HG02588 (cell line): Measurements from ENCODE around the gene SLC35G6.
"Not testable (repeated sequence)": the region's sequence is repeated elsewhere in the genome, so short reads cannot be mapped to it uniquely, and the experiment has no call there.

Experiments used
- ATAC-seq: cut with Tn5 transposase; IDR thresholded peaks from one replicate; pipeline ENCODE4 v1.9.1; 2021; ENCODE audit warnings: mild to moderate bottlenecking, moderate library complexity; ENCODE audit not compliant: unreplicated experiment

The SLC35G6 gene

DNA sequence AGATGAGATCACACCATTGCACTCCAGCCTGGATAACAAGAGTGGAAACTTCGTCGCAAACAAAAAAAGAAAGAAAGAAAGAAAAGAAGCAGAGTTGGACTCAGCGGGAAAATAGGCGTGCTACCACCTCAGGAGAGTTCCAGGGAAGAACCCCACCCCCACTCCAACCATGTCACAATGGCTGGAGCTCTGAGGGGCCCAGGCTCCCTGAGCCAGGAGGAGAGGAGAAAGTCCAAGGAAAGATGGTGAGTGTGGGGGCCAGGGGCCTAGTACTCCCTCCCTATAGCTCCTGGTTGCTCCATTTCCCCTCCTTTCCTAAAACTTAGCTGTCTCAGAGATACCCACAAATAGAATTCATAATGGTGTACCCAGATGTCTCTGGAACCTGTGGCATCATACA, at the start of gene SLC35G6:
Gene SLC35G6, plus strand, starts transcription at position 172 of the 400 bp plus-strand sequence. Its CDS starts 71 bp downstream, at position 243.
- ATAC-seq, result not testable (repeated sequence)

DNA sequence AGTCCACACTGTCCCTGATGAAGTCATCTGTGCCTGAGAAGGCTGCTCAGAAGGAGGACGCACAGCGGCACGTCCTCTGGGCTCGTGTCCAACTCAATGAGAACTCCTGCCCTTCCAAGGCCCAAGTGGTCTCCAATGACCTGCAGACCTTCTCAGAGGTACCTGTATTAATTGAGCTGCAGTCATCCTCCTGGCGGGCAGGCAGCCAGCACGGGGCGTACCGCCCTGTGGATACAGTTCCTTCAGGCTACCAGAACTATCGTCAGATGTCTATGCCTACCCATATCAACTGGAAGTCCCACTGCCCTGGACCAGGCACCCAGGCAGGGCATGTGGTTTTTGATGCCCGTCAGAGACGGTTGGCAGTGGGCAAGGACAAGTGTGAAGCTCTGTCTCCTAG, 49.0 kb upstream of the SLC35G6 start:
- no peak for ATAC-seq

DNA sequence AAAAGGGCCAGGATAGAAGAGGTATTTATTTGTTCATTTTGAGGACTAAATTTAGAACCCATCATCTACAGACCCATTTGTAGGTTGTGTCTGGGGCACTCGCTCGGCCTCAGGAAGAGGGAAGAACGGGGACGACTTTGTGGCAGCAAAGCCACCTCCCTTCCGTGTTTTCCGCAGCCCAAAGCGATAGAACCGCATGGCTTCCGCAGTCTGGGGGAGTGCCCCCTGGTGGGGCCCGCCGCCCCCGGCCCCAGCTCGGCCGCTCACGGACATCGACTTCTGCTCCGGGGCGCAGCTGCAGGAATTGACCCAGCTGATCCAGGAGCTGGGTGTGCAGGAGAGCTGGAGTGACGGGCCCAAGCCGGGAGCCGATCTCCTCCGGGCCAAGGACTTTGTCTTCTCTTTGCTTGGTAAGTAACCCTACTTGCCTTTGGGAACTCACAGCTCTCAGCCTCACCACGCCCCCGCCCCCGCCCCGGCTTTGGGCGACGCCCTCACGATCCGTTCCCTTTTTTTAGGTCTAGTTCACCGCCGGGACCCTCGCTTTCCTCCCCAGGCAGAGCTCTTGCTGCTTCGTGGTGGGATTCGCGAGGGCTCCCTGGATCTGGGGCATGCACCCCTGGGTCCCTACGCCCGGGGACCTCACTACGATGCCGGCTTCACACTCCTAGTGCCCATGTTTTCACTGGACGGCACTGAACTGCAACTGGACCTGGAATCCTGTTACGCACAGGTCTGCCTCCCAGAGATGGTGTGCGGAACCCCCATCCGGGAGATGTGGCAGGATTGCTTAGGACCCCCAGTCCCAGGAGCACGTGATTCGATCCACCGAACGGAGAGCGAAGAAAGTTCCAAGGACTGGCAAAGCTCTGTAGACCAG, 45.3 kb upstream of the SLC35G6 start:
- peak; percentile 17 for ATAC-seq

DNA sequence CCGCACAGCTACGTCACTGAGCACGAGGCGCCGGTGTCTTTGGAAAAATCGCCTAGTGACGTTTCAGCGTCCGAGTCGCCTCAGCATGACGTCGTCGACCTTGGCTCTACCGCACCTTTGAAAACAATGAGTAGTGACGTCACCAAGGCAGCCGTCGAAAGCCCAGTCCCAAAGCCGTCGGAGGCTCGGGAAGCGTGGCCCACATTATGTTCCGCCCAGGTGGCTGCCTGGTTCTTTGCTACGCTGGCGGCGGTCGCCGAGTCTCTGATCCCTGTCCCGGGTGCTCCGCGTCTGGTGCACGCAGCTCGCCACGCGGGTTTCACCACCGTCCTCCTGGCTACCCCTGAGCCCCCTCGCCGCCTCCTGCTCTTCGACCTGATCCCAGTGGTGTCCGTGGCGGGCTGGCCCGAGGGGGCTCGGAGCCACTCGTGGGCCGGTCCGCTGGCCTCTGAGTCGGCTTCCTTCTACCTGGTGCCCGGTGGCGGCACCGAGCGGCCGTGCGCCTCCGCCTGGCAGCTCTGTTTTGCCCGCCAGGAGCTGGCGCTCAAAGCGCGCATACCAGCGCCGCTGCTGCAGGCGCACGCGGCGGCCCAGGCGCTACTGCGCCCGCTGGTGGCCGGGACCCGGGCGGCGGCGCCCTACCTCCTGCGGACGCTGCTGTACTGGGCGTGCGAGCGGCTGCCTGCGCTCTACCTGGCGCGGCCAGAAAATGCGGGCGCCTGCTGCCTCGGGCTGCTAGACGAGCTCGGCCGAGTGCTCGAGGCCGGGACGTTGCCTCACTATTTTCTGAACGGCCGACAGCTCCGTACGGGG, 44.5 kb upstream of the SLC35G6 start:
- no peak for ATAC-seq

DNA sequence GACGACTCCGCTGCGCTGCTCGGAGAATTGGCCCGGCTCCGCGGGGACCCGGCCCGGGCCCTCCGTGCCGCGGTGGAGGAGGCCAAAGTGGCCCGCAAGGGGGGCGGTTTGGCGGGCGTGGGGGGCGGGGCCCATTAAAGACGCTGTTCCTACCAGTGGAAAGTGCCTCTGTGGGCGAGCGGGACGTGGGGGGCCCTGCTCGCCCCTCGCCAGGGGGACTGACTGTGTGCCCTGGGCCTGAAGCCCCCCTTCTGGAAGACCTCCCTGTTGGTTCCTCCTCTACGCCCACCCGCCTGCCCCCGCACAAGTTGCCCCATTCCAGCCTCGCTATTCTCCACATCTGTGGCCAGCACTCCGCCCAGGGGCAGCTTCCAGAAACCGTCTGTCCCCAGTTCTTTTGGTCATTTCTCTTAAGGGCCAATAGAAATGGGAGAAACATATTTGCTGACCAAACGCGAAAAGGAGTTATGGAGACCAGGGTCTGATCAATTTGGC, 43.8 kb upstream of the SLC35G6 start:
- no peak for ATAC-seq

DNA sequence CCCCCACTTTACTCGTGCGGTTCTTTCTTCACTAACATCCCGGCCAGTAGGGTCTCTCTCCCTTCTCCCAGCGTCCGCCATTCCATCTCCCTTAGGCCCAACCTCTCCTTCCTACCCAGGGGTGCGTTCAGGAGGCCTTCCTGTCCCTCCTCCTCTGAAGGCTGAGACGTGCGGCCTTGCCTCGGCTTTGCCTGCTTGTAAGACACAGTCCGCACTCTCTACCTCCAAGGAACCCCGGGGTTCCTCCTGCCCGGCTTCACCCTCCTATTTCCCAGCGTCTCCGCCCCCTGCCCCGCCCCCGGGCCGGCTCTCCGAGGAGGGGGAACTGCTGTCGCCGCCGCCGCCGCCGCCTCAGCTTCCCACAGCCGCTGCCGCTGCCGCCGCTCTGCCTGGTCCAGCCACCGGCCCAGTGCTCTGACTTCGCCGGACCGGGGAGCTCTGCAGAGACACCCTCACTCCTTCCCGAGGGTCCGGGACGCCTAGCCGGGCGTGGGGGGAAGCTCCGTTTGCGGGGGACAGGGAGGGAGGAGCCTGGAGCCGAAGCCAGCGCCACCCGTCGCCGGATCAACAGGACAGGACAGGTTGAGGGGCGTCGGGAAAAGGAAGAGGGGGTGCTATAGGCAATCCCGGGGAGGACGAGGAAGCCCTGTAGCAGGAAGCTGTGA, 43.2 kb upstream of the SLC35G6 start:
- ATAC-seq, result no peak

DNA sequence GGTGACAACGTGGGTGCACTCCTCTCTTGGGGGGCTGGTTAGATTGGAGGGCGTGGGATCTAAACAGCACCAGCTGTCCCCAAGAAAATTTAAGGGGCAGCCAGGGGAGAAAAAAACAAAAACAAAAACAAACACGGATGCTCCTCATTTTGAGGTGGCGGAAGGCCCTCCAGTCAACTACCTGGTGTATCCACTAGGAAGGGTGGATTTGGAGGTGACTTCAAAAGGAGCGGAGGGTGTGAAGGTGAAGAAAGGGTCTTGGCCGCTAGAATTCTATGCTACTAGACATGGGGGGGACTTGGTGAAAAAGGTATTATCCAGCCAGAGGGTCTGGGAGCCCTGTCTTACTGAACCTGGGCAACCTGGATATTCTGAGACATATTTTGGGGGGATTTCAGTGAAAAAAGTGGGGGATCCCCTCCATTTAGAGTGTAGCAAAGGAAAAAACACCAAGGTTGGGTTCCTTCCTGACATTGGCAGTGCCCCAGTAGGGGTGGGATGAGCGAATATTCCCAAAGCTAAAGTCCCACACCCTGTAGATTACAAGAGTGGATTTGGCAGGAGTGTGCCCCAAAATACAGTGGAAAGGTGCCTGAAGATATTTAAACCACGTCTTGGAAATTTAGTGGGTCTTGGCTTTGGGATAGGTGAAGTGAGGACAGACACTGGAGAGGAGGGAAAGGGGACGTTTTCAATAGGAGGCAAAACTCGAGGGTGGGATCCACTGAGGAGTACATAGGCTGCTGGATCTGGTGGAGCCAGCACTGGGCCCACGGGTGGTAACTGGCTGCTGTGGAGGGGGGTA, 42.4 kb upstream of the SLC35G6 start:
- ATAC-seq, result no peak

DNA sequence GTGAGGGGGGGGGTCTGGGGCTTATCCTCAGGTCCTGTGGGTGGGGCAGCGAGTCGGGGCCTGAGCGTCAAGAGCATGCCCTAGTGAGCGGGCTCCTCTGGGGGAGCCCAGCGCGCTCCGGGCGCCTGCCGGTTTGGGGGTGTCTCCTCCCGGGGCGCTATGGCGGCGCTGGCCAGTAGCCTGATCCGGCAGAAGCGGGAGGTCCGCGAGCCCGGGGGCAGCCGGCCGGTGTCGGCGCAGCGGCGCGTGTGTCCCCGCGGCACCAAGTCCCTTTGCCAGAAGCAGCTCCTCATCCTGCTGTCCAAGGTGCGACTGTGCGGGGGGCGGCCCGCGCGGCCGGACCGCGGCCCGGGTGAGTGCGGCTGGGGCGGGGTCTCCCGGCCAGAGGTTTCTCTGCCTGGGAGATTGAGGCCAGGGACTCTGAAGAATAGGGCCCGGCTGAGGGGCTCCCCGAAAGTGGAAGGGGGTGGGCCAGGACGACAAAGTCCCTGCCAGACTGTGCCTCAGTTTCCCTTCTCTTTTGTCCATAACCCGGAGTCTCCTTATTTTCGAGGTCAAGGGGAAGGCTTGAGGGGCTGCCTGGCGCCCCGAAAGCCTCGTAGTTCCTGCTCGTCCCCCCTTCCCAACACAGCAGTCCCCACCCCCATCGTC, 41.7 kb upstream of the SLC35G6 start, which contains the start of gene FGF11:
Gene FGF11, plus strand, starts transcription at position 51 of the 651 bp plus-strand sequence. Its CDS starts 109 bp downstream, at position 160.
- ATAC-seq, result no peak

DNA sequence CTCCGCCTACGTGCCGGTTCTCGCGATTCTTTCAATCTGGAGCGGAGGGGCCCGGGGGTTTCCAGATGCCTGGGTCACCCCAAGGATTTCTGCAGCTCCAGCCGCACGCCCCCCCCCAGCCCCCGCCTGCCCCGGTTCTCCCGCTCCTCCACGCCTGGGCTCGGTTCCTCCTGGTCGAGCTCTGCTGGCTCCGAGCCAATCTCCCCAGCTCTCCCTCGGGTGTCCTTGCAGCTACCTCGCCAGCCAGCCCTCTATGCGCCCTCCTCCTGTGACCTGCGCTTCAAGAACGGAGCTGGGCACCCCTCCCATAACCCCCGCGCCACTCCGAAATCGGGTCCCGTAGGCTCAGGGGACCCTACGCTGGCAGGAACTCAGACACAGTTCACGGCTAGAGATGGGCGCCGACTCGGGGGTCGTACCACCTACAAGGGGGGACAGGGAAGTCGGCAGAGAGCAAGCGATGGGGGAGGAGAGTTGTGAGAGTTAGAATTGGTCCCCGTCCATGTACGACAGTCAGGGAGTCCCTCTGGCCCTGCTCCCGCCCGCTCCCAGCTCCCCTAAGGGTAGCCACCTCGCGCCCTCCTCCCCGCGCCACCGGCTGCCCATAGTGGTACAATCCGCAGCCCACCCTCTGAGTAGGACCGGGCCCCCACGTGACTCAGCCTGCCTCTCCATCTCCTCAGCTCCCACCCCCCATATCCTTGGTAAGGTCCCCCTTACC, 41.0 kb upstream of the SLC35G6 start:
- no peak for ATAC-seq

DNA sequence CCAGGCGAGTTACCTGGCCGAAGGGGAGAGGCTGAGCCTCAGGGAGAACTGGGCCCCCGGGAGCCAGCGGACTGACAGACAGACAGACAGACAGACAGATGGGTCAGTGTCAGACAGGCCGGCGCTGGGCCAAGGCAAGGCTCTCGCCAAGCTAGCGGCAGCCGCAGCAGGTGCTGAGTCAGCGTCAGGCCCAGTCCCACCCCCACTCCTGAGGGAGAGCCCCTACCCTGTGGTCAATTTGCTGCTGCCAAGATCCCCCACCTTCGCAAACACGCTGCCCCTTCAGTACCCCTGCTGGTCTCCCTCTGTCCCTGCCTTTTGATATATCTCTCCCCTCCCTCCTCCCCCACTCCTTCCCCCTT, 40.4 kb upstream of the SLC35G6 start:
- no peak for ATAC-seq

DNA sequence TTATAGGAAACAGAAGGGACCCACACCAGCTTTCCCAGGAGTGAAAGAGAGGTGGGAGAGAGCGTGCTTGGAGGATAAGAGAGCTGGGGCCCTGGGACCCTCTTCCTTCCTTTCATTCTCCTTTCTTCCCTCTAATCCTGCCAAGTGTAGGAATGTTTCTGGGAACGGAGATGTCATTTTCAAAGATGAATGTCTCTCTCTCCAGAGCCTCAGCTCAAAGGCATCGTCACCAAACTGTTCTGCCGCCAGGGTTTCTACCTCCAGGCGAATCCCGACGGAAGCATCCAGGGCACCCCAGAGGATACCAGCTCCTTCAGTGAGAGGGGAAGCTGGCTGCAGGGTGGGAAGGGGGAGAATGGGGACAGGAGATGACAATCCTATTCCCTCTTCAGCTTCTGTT, 40.0 kb upstream of the SLC35G6 start:
- ATAC-seq, result no peak

DNA sequence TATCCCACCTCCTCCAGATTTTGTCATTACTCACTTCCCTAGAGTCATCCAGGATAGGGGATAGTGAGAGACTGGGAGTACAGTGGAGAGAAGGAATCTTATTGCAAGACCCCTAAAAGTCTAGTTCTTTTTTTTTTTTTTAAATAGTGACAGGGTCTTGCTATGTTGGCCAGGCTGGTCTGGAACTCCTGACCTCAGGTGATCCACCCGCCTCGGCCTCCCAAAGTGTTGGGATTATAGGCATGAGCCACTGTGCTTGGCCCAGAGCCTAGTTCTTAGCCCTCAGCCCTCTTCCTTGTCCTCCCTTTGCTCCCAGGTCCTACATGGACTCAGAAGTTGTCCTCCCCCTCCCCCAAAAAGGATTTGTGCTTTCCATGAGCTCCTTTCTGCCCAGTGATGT, 39.1 kb upstream of the SLC35G6 start:
- ATAC-seq, result no peak

DNA sequence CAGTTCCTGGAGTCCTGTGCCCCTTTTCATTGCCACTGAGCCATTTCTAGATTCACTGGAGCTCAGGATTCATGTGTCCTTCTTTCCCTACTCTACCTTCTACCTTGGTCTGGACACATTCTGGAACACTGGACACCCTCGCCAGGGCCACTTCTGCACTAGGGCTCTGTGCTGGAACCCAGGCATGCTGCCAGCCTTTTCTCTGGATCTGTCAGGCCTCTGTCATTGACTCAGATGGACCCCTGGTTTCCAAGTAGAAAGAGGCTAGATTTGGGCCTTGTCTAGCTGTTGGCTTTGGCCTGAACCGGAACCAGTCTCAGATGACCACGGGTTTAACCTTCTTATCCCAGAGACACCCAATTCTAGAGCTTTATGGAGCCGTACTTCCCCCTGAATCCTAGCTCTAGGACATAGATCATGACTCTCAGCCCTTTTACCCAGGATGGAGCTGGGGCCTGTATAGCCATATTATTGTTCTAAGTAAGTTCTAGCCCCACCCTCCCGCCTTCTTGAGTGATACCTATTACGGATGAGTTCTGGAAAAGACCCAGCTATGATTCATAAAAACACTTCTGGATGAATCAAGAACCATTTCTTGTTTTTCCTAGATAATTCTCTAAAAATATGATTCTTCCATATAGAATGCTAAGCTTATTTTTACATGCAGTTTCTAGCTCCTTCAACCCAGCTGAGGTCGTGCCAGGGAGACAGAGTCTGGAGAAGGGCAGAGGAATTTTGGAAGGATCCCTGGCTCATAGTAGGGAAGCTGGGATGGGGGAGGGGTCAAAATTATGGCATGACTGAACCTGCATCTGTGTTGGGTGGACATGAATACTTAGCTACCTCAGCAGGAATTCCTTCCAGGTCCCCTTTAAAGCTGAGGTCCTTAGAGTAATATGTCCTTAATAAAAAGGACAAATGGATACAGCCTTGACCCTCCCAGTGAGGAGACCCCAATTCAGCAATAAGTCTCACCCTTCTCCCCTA, 37.5 kb upstream of the SLC35G6 start:
- no peak for ATAC-seq

DNA sequence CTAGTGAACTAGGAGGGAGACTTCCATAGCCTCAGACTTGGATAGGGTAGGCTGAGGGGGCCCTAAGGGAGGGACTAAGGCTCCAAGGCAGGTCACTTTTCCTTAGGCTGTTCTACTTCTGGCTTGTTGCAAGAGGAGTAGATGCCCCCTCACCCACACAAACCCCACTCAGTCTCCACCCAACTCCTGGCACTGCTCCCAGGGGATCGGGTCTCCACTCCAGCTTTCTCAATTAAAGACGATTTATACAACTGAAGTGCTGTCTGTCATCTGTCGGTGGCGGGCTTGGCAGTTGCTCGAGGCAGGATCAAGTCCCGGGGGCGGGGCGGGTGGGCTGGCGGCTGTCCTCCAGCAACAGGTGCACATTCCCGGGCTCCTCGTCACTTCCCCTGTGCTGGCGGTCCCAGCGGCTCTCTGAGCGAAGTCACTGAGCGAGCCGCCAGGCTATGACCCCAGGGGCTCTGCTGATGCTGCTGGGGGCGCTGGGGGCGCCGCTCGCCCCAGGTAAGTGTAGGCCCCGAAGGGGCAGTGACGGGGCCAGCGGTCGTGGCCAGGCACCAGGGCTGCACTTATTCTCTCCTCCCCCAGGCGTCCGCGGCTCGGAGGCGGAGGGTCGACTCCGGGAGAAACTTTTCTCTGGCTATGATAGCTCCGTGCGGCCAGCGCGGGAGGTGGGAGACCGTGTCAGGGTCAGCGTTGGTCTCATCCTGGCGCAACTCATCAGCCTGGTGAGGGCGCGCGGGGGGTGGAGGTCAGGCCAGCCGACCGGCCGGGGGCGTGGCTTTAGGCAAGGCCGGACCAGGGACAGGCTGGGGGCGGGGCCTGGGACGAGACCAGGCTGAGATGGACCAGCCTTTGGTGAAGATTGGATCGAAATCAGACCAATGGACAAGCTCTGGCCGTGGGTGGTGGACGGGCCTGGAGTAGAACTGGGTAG, 36.3 kb upstream of the SLC35G6 start, which contains the start of gene CHRNB1:
Gene CHRNB1, plus strand, starts transcription at position 380 of the 937 bp plus-strand sequence. Its CDS starts 67 bp downstream, at position 447.
- ATAC-seq, result no peak

DNA sequence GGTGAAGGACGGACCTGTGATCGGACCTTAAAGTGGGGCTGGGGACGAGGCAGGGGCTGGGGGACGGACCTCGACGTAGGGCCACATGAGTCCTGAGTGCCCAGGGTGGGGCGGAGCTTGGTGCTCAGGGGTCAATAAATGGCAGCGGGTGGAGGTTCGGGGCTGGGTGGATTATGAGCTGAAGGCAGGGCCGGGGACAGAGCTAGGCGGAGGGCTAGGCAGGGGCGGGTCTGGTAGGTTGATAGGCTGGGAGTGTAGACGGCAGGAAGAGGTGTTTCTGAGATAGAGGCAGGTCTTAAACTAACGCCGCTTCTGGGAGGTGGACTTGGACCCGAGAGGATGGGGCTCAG, 35.7 kb upstream of the SLC35G6 start:
- no peak for ATAC-seq

DNA sequence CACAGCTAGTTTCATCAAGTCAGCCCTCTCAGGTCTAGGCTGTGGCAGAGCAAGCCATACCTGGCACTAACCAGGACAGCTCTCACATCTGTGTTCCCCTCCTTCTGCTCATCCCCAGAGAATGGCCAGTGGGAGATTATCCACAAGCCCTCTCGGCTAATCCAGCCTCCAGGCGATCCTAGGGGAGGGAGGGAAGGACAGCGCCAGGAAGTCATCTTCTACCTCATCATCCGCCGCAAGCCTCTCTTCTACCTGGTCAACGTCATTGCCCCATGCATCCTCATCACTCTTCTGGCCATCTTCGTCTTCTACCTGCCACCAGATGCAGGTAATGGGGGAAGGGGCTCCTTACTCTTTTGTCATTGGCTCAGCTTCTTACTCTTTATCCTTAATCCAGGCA, 32.8 kb upstream of the SLC35G6 start:
- ATAC-seq, result no peak
